CD14-positive monocyte (primary cell): ENCODE data around the gene ZNF91. TPM values are rescaled to one million over a fixed set of nuclear protein-coding genes. Genes with fewer than 3 reads are reported as not detected.
"Not testable (repeated sequence)": the region's sequence is repeated elsewhere in the genome, so short reads cannot be mapped to it uniquely, and the experiment has no call there.

Source experiments
- DNase-seq, 3 donors: peaks; one replicate each; pipeline ENCODE4 v3.0.0-alpha.2; 2011 to 2022
- H2AFZ ChIP-seq: 2 replicates; pipeline ENCODE4 v1.6.0; 2012; ENCODE audit warnings: mild to moderate bottlenecking, low read depth, low read length, inconsistent platforms; ENCODE audit not compliant: insufficient read depth, poor library complexity, severe bottlenecking
- H3K27ac ChIP-seq, 2 donors: 1 replicate in 1 of 2; 2 replicates in 1 of 2; pipeline ENCODE4 v1.5.1; 2012 to 2013; ENCODE audit warnings: low read length in 2 of 2, control low read depth in 1 of 2, inconsistent platforms in 1 of 2, low read depth in 1 of 2, mild to moderate bottlenecking in 1 of 2
- H3K27me3 ChIP-seq, 2 donors: one replicate each; pipeline versions ENCODE4 v1.6.0 to v1.6.1; 2011 to 2013; ENCODE audit warnings: low read length in 2 of 2; ENCODE audit not compliant: control insufficient read depth in 2 of 2, insufficient read depth in 2 of 2
- H3K36me3 ChIP-seq, 2 donors: replicated peaks in 1 of 2; 1 replicate in 1 of 2; 2 replicates in 1 of 2; pipeline versions ENCODE4 v1.5.1 to v1.6.1; 2012 to 2013; ENCODE audit warnings: low read length in 2 of 2, control low read depth in 1 of 2, inconsistent platforms in 1 of 2, mild to moderate bottlenecking in 1 of 2; ENCODE audit not compliant: insufficient read depth in 2 of 2, control insufficient read depth in 1 of 2
- H3K4me1 ChIP-seq, 2 donors: 1 replicate in 1 of 2; 2 replicates in 1 of 2; pipeline versions ENCODE4 v1.5.1 to v1.6.1; 2012 to 2013; ENCODE audit warnings: low read length in 2 of 2, control low read depth in 1 of 2, inconsistent platforms in 1 of 2, mild to moderate bottlenecking in 1 of 2, moderate library complexity in 1 of 2; ENCODE audit not compliant: insufficient read depth in 2 of 2, control insufficient read depth in 1 of 2
- H3K4me2 ChIP-seq: replicated peaks from 2 replicates; pipeline ENCODE3; 2012; ENCODE audit warnings: low read length, moderate library complexity, mild to moderate bottlenecking; ENCODE audit not compliant: poor library complexity, severe bottlenecking; ENCODE audit errors: extremely low read depth
- H3K4me3 ChIP-seq, 3 experiments: fragments of 200-600 bp in 1 of 3; sonication (generic) in 1 of 3; replicated peaks in 1 of 3; 1 replicate in 2 of 3; 2 replicates in 1 of 3; pipeline ENCODE4 v1.5.1; 2011 to 2013; ENCODE audit warnings: low read length in 3 of 3, mild to moderate bottlenecking in 3 of 3, control low read depth in 2 of 3, low read depth in 2 of 3, inconsistent platforms in 1 of 3, moderate library complexity in 1 of 3
- H3K79me2 ChIP-seq: 2 replicates; pipeline ENCODE4 v1.6.0; 2012; ENCODE audit warnings: mild to moderate bottlenecking, control low read depth, inconsistent platforms, low read length, moderate library complexity; ENCODE audit not compliant: insufficient read depth
- H3K9ac ChIP-seq: 2 replicates; pipeline ENCODE4 v1.6.0; 2017; ENCODE audit warnings: low read length, mild to moderate bottlenecking; ENCODE audit not compliant: insufficient read depth, poor library complexity, severe bottlenecking
- H3K9me3 ChIP-seq, 2 donors: replicated peaks in 1 of 2; 1 replicate in 1 of 2; 2 replicates in 1 of 2; pipeline versions ENCODE4 v1.5.1 to v1.6.1; 2012 to 2013; ENCODE audit warnings: low read length in 2 of 2, control low read depth in 1 of 2; ENCODE audit not compliant: control insufficient read depth in 1 of 2, insufficient read depth in 1 of 2
- H4K20me1 ChIP-seq: 2 replicates; pipeline ENCODE4 v1.6.0; 2012; ENCODE audit warnings: mild to moderate bottlenecking, low read length, control low read depth, moderate library complexity; ENCODE audit not compliant: insufficient read depth
- H3K27ac Mint-ChIP-seq, 7 donors: one replicate each; pipeline ENCODE4 v1.8.0; 2020; ENCODE audit warnings: mild to moderate bottlenecking in 7 of 7, mixed read lengths in 7 of 7, moderate library complexity in 6 of 7, inconsistent platforms in 2 of 7
- H3K27me3 Mint-ChIP-seq, 3 donors: one replicate each; pipeline ENCODE4 v1.8.0; 2021 to 2022; ENCODE audit warnings: low read depth in 3 of 3, mild to moderate bottlenecking in 3 of 3, mixed read lengths in 3 of 3, moderate library complexity in 3 of 3, inconsistent platforms in 1 of 3
- H3K36me3 Mint-ChIP-seq, 2 donors: one replicate each; pipeline ENCODE4 v1.8.0; 2020; ENCODE audit warnings: mixed read lengths in 2 of 2, inconsistent platforms in 1 of 2, mild to moderate bottlenecking in 1 of 2
- H3K4me1 Mint-ChIP-seq: one replicate; pipeline ENCODE4 v1.8.0; 2020; ENCODE audit warnings: mild to moderate bottlenecking, mixed read lengths
- H3K4me3 Mint-ChIP-seq, 2 donors: one replicate each; pipeline ENCODE4 v1.8.0; 2020; ENCODE audit warnings: mild to moderate bottlenecking in 2 of 2, mixed read lengths in 2 of 2, moderate library complexity in 1 of 2
- H3K9me3 Mint-ChIP-seq, 7 donors: one replicate each; pipeline ENCODE4 v1.8.0; 2020 to 2022; ENCODE audit warnings: mixed read lengths in 7 of 7, mild to moderate bottlenecking in 6 of 7, moderate library complexity in 6 of 7, inconsistent platforms in 2 of 7
- CTCF ChIP-seq: fragments of 200-600 bp; IDR thresholded peaks from one replicate; pipeline ENCODE4 v1.8.0; 2022; ENCODE audit warnings: antibody characterized with exemption, mild to moderate bottlenecking
- WGBS: methylation state at CpG from one replicate; pipeline ENCODE4 v1.1.5; 2013; ENCODE audit warnings: missing lambda C conversion rate; ENCODE audit not compliant: insufficient coverage; 5-methylcytosine and 5-hydroxymethylcytosine counted together
- intact Hi-C, 2 donors: fragments of 100-400 bp; cut with micrococcal nuclease; formaldehyde crosslinking; loops; one replicate each; pipeline versions ENCODE4 v1.15.0 to v1.15.1; 2023
- polyA plus RNA-seq, 3 donors: library from polyadenylated mRNA; depleted of rRNA in 1 of 3; unstranded in 2 of 3; stranded (reverse) in 1 of 3; fragments of 300-500 nt in 2 of 3; fragments of >200 nt in 1 of 3; fragmentation: Illumina TruSeq in 2 of 3; gene quantifications; 1 replicate in 2 of 3; 2 replicates in 1 of 3; pipeline ENCODE4 v1.2.3, GENCODE V29; 2012 to 2021

The ZNF91 gene
- polyA plus RNA-seq, 3 donors = 3.5 to 5.5 (median 4.9) TPM

GRCh38 chr19:23328211-23328610 is 67.1 kb downstream of the ZNF91 start:
- H3K27me3 ChIP-seq = no peaks in the 10 kb centered on the region
- no peak overlapping the region for H3K27ac Mint-ChIP-seq
- peaks cover 42 to 91% of the 10 kb centered on the region in 2 donors for H3K9me3 ChIP-seq
- no peaks in the 10 kb centered on the region for H3K36me3 ChIP-seq
- intact Hi-C loops = no loop called here
- H3K27ac ChIP-seq = no peak overlapping the region
- H4K20me1 ChIP-seq = no peaks in the 10 kb centered on the region
- H3K27me3 Mint-ChIP-seq = peaks cover 0 to 2% (median 0%) of the 10 kb centered on the region in 3 donors
- H3K9me3 Mint-ChIP-seq = peaks cover 43 to 69% (median 64%) of the 10 kb centered on the region in 7 donors
- H3K4me3 Mint-ChIP-seq = no peak overlapping the region
- no peaks in the 10 kb centered on the region for H3K4me1 Mint-ChIP-seq
- H3K4me3 ChIP-seq = no peak overlapping the region
- H2AFZ ChIP-seq = no peak overlapping the region
- no peaks in the 10 kb centered on the region for H3K36me3 Mint-ChIP-seq
- DNase-seq = no peak
- no peak overlapping the region for H3K9ac ChIP-seq
- no peaks in the 10 kb centered on the region for H3K4me1 ChIP-seq
- no peak for TF ChIP-seq CTCF
- H3K79me2 ChIP-seq = no peaks in the 10 kb centered on the region
- H3K4me2 ChIP-seq = no peak overlapping the region

GRCh38 chr19:23321953-23322549 is 73.2 kb downstream of the ZNF91 start:
- DNase-seq = no peak

GRCh38 chr19:23321403-23321802 is 73.9 kb downstream of the ZNF91 start:
- H3K27me3 Mint-ChIP-seq, H3K27ac ChIP-seq, H3K4me2 ChIP-seq, H3K27me3 ChIP-seq, H3K4me1 ChIP-seq, H3K4me3 ChIP-seq, H3K9ac ChIP-seq, H3K4me1 Mint-ChIP-seq, H4K20me1 ChIP-seq, H2AFZ ChIP-seq, H3K36me3 ChIP-seq, intact Hi-C loops, DNase-seq, H3K79me2 ChIP-seq, H3K36me3 Mint-ChIP-seq, H3K4me3 Mint-ChIP-seq, H3K27ac Mint-ChIP-seq: not testable (repeated sequence)
- peaks cover 43 to 74% (median 65%) of the 10 kb centered on the region in 7 donors for H3K9me3 Mint-ChIP-seq
- peaks cover 51 to 72% of the 10 kb centered on the region in 2 donors for H3K9me3 ChIP-seq

More at GRCh38 chr19:23321953-23322549, 73.2 kb downstream of the ZNF91 start:
- H3K4me2 ChIP-seq = no peak overlapping the region
- peaks cover 47 to 71% of the 10 kb centered on the region in 2 donors for H3K9me3 ChIP-seq
- H4K20me1 ChIP-seq = no peaks in the 10 kb centered on the region
- Mint-ChIP-seq H3K36me3 (no peaks in the 10 kb centered on the region), H3K27me3 (no peaks in the 10 kb centered on the region), H3K4me3 (no peak overlapping the region), H3K27ac (no peak overlapping the region), H3K4me1 (no peaks in the 10 kb centered on the region), H3K9me3 (peaks cover 43 to 69% (median 60%) of the 10 kb centered on the region in 7 donors)
- no peak for TF ChIP-seq CTCF
- H3K27me3 ChIP-seq = no peaks in the 10 kb centered on the region
- no peak overlapping the region for H3K9ac ChIP-seq
- H3K27ac ChIP-seq = no peak overlapping the region
- no CpG with 5 or more reads among the region's 4 CpGs for WGBS
- H3K4me1 ChIP-seq = no peaks in the 10 kb centered on the region
- H3K36me3 ChIP-seq = no peaks in the 10 kb centered on the region
- H3K79me2 ChIP-seq = no peaks in the 10 kb centered on the region
- no peak overlapping the region for H3K4me3 ChIP-seq
- no peak overlapping the region for H2AFZ ChIP-seq
- intact Hi-C loops = no loop called here
